Fibroblast of the aortic adventitia (primary cell): ENCODE data around the gene MYPOP. TPM values are rescaled to one million over a fixed set of nuclear protein-coding genes. Genes with fewer than 3 reads are reported as not detected.

Source experiments
- DNase-seq: peaks from one replicate; pipeline ENCODE4 v3.0.0-alpha.2; 2010; ENCODE audit warnings: low read depth
- H3K4me3 ChIP-seq: 2 replicates; pipeline ENCODE4 v1.5.1; 2011; ENCODE audit warnings: low read depth, mild to moderate bottlenecking, control low read depth, low read length, moderate library complexity
- total RNA-seq: library from RNA; depleted of rRNA; stranded (reverse); fragments of >200 nt; gene quantifications from 2 replicates; pipeline ENCODE4 v1.2.3, GENCODE V29; 2012; ENCODE audit warnings: low replicate concordance
- TF ChIP-seq, protein P1 (sequence below): IDR thresholded peaks from 2 replicates; pipeline ENCODE4 v1.5.1; 2011; ENCODE audit warnings: mild to moderate bottlenecking, low read length, control low read depth, inconsistent platforms; ENCODE audit not compliant: insufficient read depth

Gene MYPOP
- total RNA-seq, 1 donor, result 2.4 TPM

DNA sequence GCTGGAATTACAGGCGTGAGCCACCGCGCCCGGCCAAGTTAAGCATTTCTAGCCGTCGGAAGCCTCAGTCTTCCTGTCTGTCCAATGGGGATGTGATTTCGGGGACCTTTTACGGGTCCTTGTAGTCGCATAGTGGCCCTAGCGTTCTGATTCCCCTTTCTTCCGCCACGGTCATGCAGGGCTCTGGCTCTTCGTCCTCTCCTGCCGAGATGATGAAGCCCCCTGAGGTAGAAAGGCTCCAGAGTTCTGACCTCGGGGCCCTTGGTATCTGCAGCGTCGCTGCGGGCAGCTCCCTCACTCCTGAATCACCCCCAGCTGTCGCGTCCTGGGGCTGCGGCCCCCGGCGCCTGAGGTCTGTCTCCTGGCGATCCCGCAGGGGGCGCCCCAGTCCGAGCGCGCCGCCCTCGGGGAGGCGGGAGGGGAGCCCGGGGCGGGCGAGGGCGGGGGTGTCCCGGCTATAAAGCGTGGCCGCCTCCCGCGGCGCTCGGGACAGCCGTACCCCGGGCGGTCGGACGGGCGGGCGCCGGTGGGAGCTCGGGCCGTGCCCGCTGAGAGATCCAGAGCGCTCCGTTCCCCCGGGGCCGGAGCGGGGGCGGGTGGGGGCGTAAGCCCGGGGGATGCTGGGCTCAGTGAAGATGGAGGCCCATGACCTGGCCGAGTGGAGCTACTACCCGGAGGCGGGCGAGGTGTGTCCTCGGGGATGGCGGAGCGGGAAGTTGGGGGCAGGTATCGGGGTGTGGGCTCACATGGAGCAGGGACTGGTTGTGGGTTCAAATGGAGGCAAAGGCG, 38.4 kb downstream of the MYPOP start, which contains the start of gene FOXA3:
Gene FOXA3 (plus strand): TSS at position 487 of the 789 bp plus-strand sequence. CDS start 131 bp downstream, at position 618.
- TF ChIP-seq, protein P1, sequence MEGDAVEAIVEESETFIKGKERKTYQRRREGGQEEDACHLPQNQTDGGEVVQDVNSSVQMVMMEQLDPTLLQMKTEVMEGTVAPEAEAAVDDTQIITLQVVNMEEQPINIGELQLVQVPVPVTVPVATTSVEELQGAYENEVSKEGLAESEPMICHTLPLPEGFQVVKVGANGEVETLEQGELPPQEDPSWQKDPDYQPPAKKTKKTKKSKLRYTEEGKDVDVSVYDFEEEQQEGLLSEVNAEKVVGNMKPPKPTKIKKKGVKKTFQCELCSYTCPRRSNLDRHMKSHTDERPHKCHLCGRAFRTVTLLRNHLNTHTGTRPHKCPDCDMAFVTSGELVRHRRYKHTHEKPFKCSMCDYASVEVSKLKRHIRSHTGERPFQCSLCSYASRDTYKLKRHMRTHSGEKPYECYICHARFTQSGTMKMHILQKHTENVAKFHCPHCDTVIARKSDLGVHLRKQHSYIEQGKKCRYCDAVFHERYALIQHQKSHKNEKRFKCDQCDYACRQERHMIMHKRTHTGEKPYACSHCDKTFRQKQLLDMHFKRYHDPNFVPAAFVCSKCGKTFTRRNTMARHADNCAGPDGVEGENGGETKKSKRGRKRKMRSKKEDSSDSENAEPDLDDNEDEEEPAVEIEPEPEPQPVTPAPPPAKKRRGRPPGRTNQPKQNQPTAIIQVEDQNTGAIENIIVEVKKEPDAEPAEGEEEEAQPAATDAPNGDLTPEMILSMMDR, result peak; percentile 31
- H3K4me3 ChIP-seq, result peak within 1 kb of the TSS; percentile 57
- no peak for DNase-seq

DNA sequence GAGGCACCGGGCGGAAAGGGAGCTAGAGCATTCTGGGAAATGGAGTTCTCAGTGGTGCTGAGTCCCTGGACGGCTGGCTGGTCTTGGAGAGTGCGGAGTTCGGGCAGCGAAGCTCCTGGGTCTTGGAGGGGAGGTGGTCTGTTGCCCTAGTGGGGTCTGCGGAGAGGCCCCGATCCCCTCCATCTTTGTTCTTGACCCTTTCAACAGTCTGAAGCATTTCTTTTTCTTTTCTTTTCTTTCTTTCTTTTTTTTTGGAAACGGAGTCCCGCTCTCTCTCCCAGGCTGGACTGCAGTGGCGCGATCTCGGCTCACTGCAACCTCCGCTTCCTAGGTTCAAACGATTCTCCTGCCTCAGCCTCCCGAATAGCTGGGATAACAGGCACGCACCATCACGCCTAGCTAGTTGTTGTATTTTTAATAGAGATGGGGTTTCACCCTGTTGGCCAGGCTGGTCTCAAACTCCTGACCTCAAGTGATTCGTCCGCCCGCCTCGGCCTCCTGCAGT, 39.0 kb downstream of the MYPOP start:
- TF ChIP-seq, protein P1, result no peak
- peak overlapping the region; percentile 57 for H3K4me3 ChIP-seq
- DNase-seq, result no peak

DNA sequence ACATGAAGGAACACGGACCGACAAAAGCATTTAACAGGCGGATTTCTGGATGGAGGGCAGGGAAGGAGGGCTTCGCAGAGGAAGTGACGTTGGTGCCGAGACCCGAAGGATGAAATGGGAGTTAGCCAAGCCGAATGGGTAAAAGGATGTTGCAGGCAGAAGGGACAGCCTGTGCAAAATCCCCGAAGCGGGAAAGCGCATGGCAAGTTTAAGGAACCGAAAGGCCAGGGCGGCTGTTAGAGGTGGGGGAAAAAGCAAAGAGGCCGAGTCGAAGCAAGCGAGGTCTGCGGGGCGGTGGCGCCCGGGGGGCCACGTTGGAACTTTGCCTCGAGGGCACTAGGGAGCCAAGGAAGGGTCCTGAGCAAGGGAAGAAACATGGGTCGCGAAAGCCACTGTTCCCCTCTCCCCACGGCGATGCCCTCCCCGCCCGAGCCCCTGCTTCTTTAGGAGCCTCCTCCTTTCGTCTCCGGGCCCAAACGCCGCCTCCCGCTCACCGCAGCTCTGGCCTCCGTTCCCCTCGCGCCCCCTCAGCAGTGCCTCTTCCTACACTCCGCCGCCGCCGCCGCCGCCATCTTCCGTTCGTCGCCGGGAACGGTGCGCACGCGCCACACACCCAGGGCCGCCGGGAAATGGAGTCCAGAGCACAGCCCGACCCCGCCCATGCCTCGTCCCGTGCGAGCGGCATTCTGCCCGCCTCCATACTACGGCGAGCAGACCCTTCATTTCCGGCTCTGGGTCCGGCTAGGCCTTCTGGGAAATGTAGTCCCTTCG, 39.7 kb downstream of the MYPOP start, which contains the start of gene SYMPK:
Gene SYMPK (minus strand): TSS at position 584 of the 771 bp plus-strand sequence. CDS start 8,652 bp downstream, outside the sequence.
- DNase-seq, result peak; percentile 98
- H3K4me3 ChIP-seq, result peak within 1 kb of the TSS; percentile 96
- TF ChIP-seq, protein P1, result no peak

DNA sequence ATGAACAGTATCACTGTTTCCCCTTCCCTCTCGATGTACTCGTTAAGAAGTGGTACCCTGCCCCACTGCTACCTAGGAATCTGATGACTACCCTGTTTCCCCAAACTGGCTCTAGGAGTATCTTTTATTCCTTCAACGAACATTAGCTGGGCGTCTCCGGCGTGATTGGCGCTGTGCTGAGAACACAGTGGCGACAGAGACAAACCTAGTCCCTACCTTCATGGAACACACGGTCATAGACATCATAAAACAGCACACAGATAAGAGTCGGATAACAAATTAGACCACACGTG, 40.2 kb downstream of the MYPOP start:
- H3K4me3 ChIP-seq, result peak overlapping the region; percentile 96
- no peak for DNase-seq
- TF ChIP-seq, protein P1, result no peak

DNA sequence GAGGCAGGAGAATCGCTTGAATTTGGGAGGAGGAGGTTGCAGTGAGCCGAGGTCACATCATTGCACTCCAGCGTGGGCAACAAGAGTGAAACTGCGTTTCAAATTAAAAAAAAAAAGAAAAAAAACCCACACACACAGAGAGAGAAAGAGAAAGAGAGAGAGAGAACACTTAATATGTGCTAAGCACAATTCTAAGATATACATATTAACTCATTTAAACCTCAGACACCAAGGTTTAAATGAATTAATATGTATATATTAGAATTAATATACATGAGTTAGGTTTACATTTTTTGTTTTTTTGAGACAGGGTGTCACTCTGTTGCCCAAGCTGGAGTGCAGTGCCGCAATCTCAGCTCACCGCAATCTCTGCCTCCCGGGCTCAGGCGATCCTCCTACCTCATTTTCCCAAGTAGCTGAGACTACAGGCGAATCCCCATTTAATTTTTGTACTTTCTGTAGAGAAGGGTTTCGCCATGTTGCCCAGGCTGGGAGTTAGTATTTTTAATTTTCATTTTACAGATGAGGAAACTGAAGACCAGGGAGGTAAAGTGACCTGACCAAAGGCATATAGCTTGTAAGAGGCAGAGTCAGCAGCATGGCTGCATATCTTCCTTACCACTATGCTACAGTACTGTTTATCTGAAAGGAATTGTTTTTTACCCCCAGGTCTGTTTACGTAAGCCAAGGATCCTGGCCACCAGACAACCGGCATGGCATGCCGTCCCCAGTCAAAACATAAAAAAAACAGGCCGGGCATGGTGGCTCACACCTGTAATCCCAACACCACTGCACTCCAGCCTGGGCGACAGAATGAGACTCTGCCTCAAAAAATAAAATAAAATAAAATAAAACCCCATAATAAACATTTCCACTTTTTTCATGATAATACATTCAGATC, 41.8 kb downstream of the MYPOP start:
- H3K4me3 ChIP-seq, result no peak overlapping the region
- TF ChIP-seq, protein P1, result no peak
- DNase-seq, result no peak

DNA sequence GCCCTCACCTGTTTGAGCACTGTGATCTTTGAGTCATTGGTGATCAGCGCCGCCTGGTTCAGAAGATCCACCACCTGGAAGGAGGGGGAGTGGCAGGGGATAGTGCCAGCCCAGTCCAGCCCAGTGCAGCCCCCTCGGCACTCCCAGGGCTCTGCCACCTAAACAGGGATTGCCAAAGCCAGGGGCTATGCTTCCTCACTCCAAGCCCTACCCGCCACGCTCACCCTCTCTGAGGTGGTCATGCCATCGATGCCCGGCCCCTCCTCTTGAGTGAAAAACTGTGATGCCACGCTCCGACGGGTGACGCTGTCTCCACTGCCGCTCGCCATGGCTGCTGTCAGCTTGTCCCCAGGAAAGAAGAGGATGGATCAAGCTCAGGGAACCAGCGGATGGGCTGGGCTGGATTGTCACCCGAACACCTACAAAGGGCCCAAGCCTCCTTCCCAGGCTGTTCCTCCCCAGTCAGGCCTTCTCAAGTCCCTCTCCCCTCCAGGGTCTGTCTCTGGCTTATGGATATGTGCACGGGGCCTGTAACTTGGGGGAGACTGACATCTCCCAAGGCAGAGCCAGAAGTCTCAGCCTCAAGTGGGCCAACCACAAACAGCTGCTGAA, 48.1 kb downstream of the MYPOP start:
- TF ChIP-seq, protein P1, result no peak
- no peak for DNase-seq

More for the DNA sequence above, 48.1 kb downstream of the MYPOP start:
- H3K4me3 ChIP-seq, result no peak overlapping the region
